Measurements from ENCODE around the gene ARG2. TPM values are rescaled to one million over a fixed set of nuclear protein-coding genes. Genes with fewer than 3 reads are reported as not detected.

ARG2 gene
- polyA plus RNA-seq, 1 donor (not counting 4 experiments of a cell fraction or from before 2014, with no cell fraction given), result 8.2 TPM

GRCh38 chr14:67675219-67675582, 55.5 kb downstream of the ARG2 start:
- peaks cover 12% of the 10 kb centered on the region for H3K4me1 ChIP-seq (ENCODE audit: control insufficient read depth, extremely low read depth, insufficient read depth, low read length)

GRCh38 chr14:67679006-67679405, 59.3 kb downstream of the ARG2 start:
- H3K79me2 ChIP-seq (ENCODE audit: control insufficient read depth, insufficient read depth, low read length), result peaks cover 49% of the 10 kb centered on the region
- TF ChIP-seq EZH2 (IDR thresholded peaks at IDR 0.05; ENCODE audit: low read length), result no peak
- no peak for FAIRE-seq

More at GRCh38 chr14:67675219-67675582, 55.5 kb downstream of the ARG2 start:
- no peaks in the 10 kb centered on the region for H3K9me1 ChIP-seq (ENCODE audit: control insufficient read depth, extremely low read depth, insufficient read depth, low read length)
- peaks cover 52% of the 10 kb centered on the region for H3K79me2 ChIP-seq (ENCODE audit: control insufficient read depth, insufficient read depth, low read length)
- no peaks in the 10 kb centered on the region for H3K9me3 ChIP-seq (ENCODE audit: control insufficient read depth, low read depth, low read length)
- FAIRE-seq (no peak), DNase-seq (ENCODE audit: low read depth, low spot score) (no peak)
- H4K20me1 ChIP-seq (ENCODE audit: control insufficient read depth, extremely low read depth, insufficient read depth, low read length), result peaks cover 3% of the 10 kb centered on the region
- peak overlapping the region; percentile 61 for H2AFZ ChIP-seq (ENCODE audit: control insufficient read depth, low read length)
- H3K36me3 ChIP-seq (ENCODE audit: control insufficient read depth in 2 of 2, extremely low read depth in 1 of 2, insufficient read depth in 2 of 2, low read length in 2 of 2), result peaks cover 13 to 19% of the 10 kb centered on the region in 2 experiments
- dilution Hi-C loops (cut with MboI; ENCODE audit: extremely low pct_ligation_motif_present, low sequenced_read_pairs), result no loop called here
- peak overlapping the region; percentile 89 for H3K27ac ChIP-seq (ENCODE audit: control insufficient read depth, insufficient read depth, low read length)
- peak overlapping the region; percentile 92 for H3K9ac ChIP-seq (ENCODE audit: control insufficient read depth, extremely low read depth, insufficient read depth, low read length)
- H3K27me3 ChIP-seq (ENCODE audit: control insufficient read depth, extremely low read depth, insufficient read depth, low read length), result no peaks in the 10 kb centered on the region
- no peak for TF ChIP-seq CTCF (optimal IDR thresholded peaks at IDR 0.05 in 1 of 3, IDR thresholded peaks at IDR 0.05 in 1 of 3, conservative IDR thresholded peaks at IDR 0.05 in 1 of 3; ENCODE audit: extremely low read depth in 1 of 3, insufficient read depth in 2 of 3, low read length in 3 of 3)
- no peak for TF ChIP-seq EZH2 (IDR thresholded peaks at IDR 0.05; ENCODE audit: low read length)
- peak overlapping the region; percentile 63 to 92 (median 89) for H3K4me3 ChIP-seq (ENCODE audit: control insufficient read depth in 2 of 3, extremely low read depth in 1 of 3, insufficient read depth in 2 of 3, low read depth in 1 of 3, low read length in 3 of 3)
- H3K4me2 ChIP-seq (ENCODE audit: control insufficient read depth, extremely low read depth, insufficient read depth, low read depth, low read length), result peak overlapping the region; percentile 56

GRCh38 chr14:67680121-67680602, 60.4 kb downstream of the ARG2 start:
- Histone ChIP-seq H3K4me1 (ENCODE audit: control insufficient read depth, extremely low read depth, insufficient read depth, low read length) (peaks cover 6% of the 10 kb centered on the region), H3K4me2 (ENCODE audit: control insufficient read depth, extremely low read depth, insufficient read depth, low read depth, low read length) (no peak overlapping the region)

More at GRCh38 chr14:67679006-67679405, 59.3 kb downstream of the ARG2 start:
- H3K9ac ChIP-seq (ENCODE audit: control insufficient read depth, extremely low read depth, insufficient read depth, low read length), result no peak overlapping the region
- no peak for DNase-seq (ENCODE audit: low read depth, low spot score)
- peaks cover 2% of the 10 kb centered on the region for H3K9me1 ChIP-seq (ENCODE audit: control insufficient read depth, extremely low read depth, insufficient read depth, low read length)
- no peak overlapping the region for H3K4me2 ChIP-seq (ENCODE audit: control insufficient read depth, extremely low read depth, insufficient read depth, low read depth, low read length)
- H3K27ac ChIP-seq (ENCODE audit: control insufficient read depth, insufficient read depth, low read length), result no peak overlapping the region
- dilution Hi-C loops (cut with MboI; ENCODE audit: extremely low pct_ligation_motif_present, low sequenced_read_pairs), result no loop called here
- peaks cover 3% of the 10 kb centered on the region for H4K20me1 ChIP-seq (ENCODE audit: control insufficient read depth, extremely low read depth, insufficient read depth, low read length)
- H3K9me3 ChIP-seq (ENCODE audit: control insufficient read depth, low read depth, low read length), result no peaks in the 10 kb centered on the region
- no peak overlapping the region for H3K4me3 ChIP-seq (ENCODE audit: control insufficient read depth in 2 of 3, extremely low read depth in 1 of 3, insufficient read depth in 2 of 3, low read depth in 1 of 3, low read length in 3 of 3)
- no peak overlapping the region for H2AFZ ChIP-seq (ENCODE audit: control insufficient read depth, low read length)
- H3K36me3 ChIP-seq (ENCODE audit: control insufficient read depth in 2 of 2, extremely low read depth in 1 of 2, insufficient read depth in 2 of 2, low read length in 2 of 2), result peaks cover 17 to 28% of the 10 kb centered on the region in 2 experiments
- no peaks in the 10 kb centered on the region for H3K27me3 ChIP-seq (ENCODE audit: control insufficient read depth, extremely low read depth, insufficient read depth, low read length)
- H3K4me1 ChIP-seq (ENCODE audit: control insufficient read depth, extremely low read depth, insufficient read depth, low read length), result peaks cover 6% of the 10 kb centered on the region

More at GRCh38 chr14:67680121-67680602, 60.4 kb downstream of the ARG2 start:
- Histone ChIP-seq H3K79me2 (ENCODE audit: control insufficient read depth, insufficient read depth, low read length) (peaks cover 53% of the 10 kb centered on the region), H2AFZ (ENCODE audit: control insufficient read depth, low read length) (no peak overlapping the region), H3K9me1 (ENCODE audit: control insufficient read depth, extremely low read depth, insufficient read depth, low read length) (peaks cover 2% of the 10 kb centered on the region), H3K27me3 (ENCODE audit: control insufficient read depth, extremely low read depth, insufficient read depth, low read length) (no peaks in the 10 kb centered on the region), H4K20me1 (ENCODE audit: control insufficient read depth, extremely low read depth, insufficient read depth, low read length) (peaks cover 3% of the 10 kb centered on the region), H3K9me3 (ENCODE audit: control insufficient read depth, low read depth, low read length) (no peaks in the 10 kb centered on the region), H3K4me3 (ENCODE audit: control insufficient read depth in 2 of 3, extremely low read depth in 1 of 3, insufficient read depth in 2 of 3, low read depth in 1 of 3, low read length in 3 of 3) (no peak overlapping the region), H3K9ac (ENCODE audit: control insufficient read depth, extremely low read depth, insufficient read depth, low read length) (no peak overlapping the region), H3K27ac (ENCODE audit: control insufficient read depth, insufficient read depth, low read length) (no peak overlapping the region), H3K36me3 (ENCODE audit: control insufficient read depth in 2 of 2, extremely low read depth in 1 of 2, insufficient read depth in 2 of 2, low read length in 2 of 2) (peaks cover 19 to 36% of the 10 kb centered on the region in 2 experiments)
- TF ChIP-seq EZH2 (IDR thresholded peaks at IDR 0.05; ENCODE audit: low read length), result no peak
- no peak for TF ChIP-seq CTCF (optimal IDR thresholded peaks at IDR 0.05 in 1 of 3, IDR thresholded peaks at IDR 0.05 in 1 of 3, conservative IDR thresholded peaks at IDR 0.05 in 1 of 3; ENCODE audit: extremely low read depth in 1 of 3, insufficient read depth in 2 of 3, low read length in 3 of 3)
- FAIRE-seq (peak; percentile 59), DNase-seq (ENCODE audit: low read depth, low spot score) (no peak)
- dilution Hi-C loops (cut with MboI; ENCODE audit: extremely low pct_ligation_motif_present, low sequenced_read_pairs), result no loop called here

Data from keratinocyte (primary cell).